Neural cell (in vitro differentiated cells): ENCODE results near the gene AXL. TPM values are rescaled to one million over a fixed set of nuclear protein-coding genes. Genes with fewer than 3 reads are reported as not detected.

Experiments
- H2AFZ ChIP-seq: fragments of 200-600, 300-800 bp; sonication (generic), shearing (Covaris generic); 2 replicates; pipeline ENCODE4 v1.6.0; 2014; ENCODE audit warnings: low read depth, mild to moderate bottlenecking, antibody characterized with exemption, low read length, moderate library complexity
- H3F3A ChIP-seq: fragments of 200-600 bp; shearing (Covaris generic); 2 replicates; pipeline ENCODE4 v1.6.1; 2016; ENCODE audit warnings: mild to moderate bottlenecking, moderate library complexity, mixed read lengths, antibody characterized with exemption, low read length; ENCODE audit not compliant: insufficient read depth, poor library complexity, severe bottlenecking
- H3K27ac ChIP-seq: fragments of 200-600, 300-800 bp; sonication (generic), shearing (Covaris generic); 2 replicates; pipeline ENCODE4 v1.5.1; 2014; ENCODE audit warnings: mild to moderate bottlenecking, low read length, moderate library complexity
- H3K27me3 ChIP-seq: fragments of 300-800, 200-600 bp; sonication (generic), shearing (Covaris generic); 2 replicates; pipeline ENCODE4 v1.6.0; 2014; ENCODE audit warnings: mild to moderate bottlenecking, low read depth, low read length, moderate library complexity; ENCODE audit not compliant: insufficient read depth
- H3K36me3 ChIP-seq: fragments of 300-800, 200-600 bp; sonication (generic), shearing (Covaris generic); 2 replicates; pipeline ENCODE4 v1.5.1; 2014; ENCODE audit warnings: mild to moderate bottlenecking, antibody characterized with exemption, low read length, moderate library complexity; ENCODE audit not compliant: insufficient read depth
- H3K4me2 ChIP-seq: fragments of 300-800, 200-600 bp; sonication (generic), shearing (Covaris generic); 2 replicates; pipeline ENCODE4 v1.6.0; 2014; ENCODE audit warnings: mild to moderate bottlenecking, low read length
- H3K4me3 ChIP-seq: fragments of 300-800, 200-600 bp; sonication (generic), shearing (Covaris generic); 2 replicates; pipeline ENCODE4 v1.5.1; 2014; ENCODE audit warnings: mild to moderate bottlenecking, low read length, moderate library complexity
- H3K79me2 ChIP-seq: fragments of 200-600 bp; shearing (Covaris generic); replicated peaks from 2 replicates; pipeline ENCODE4 v1.6.0; 2014; ENCODE audit warnings: mild to moderate bottlenecking, low read length, moderate library complexity; ENCODE audit not compliant: insufficient read depth
- H3K9ac ChIP-seq: fragments of 300-800, 200-600 bp; sonication (generic), shearing (Covaris generic); 2 replicates; pipeline ENCODE4 v1.6.1; 2016; ENCODE audit warnings: mild to moderate bottlenecking, low read length, mixed read lengths
- H3K9me2 ChIP-seq: fragments of 200-600 bp; shearing (Covaris generic); 2 replicates; pipeline ENCODE4 v1.6.1; 2016; ENCODE audit warnings: mild to moderate bottlenecking, low read length, mixed read lengths; ENCODE audit not compliant: insufficient read depth
- H3K9me3 ChIP-seq: fragments of 200-600, 300-800 bp; sonication (generic), shearing (Covaris generic); 2 replicates; pipeline ENCODE4 v1.6.1; 2016; ENCODE audit warnings: mild to moderate bottlenecking, mixed run types, low read length, moderate library complexity, mixed read lengths
- H4K20me1 ChIP-seq: fragments of 200-600 bp; shearing (Covaris generic); 2 replicates; pipeline ENCODE4 v1.6.1; 2016; ENCODE audit warnings: mild to moderate bottlenecking, mixed run types; ENCODE audit not compliant: insufficient read depth
- EP300 ChIP-seq: fragments of 450-650 bp; conservative IDR thresholded peaks from 2 replicates; pipeline ENCODE4 v1.6.1; 2014; ENCODE audit warnings: antibody characterized with exemption, mild to moderate bottlenecking, moderate library complexity; ENCODE audit not compliant: poor library complexity, severe bottlenecking
- EZH2 ChIP-seq: fragments of 200-600, 300-800 bp; shearing (Covaris generic), sonication (generic); IDR thresholded peaks from 2 replicates; pipeline ENCODE4 v1.6.1; 2014; ENCODE audit warnings: antibody characterized with exemption, low read length, borderline replicate concordance, mild to moderate bottlenecking; ENCODE audit not compliant: insufficient read depth, poor library complexity, severe bottlenecking
- MXI1 ChIP-seq: fragments of 450-650 bp; conservative IDR thresholded peaks from 2 replicates; pipeline ENCODE4 v1.6.1; 2014; ENCODE audit warnings: antibody characterized with exemption, mild to moderate bottlenecking; ENCODE audit not compliant: poor library complexity, severe bottlenecking
- POLR2AphosphoS5 ChIP-seq: IDR thresholded peaks from 2 replicates; pipeline ENCODE4 v1.6.1; 2012
- RAD21 ChIP-seq: fragments of 450-650 bp; conservative IDR thresholded peaks from 2 replicates; pipeline ENCODE4 v1.6.1; 2014; ENCODE audit warnings: antibody characterized with exemption, mild to moderate bottlenecking, moderate library complexity
- REST ChIP-seq: IDR thresholded peaks from 2 replicates; pipeline ENCODE4 v1.6.1; 2012; ENCODE audit warnings: borderline replicate concordance
- SMC3 ChIP-seq: fragments of 450-650 bp; conservative IDR thresholded peaks from 2 replicates; pipeline ENCODE4 v1.6.1; 2014; ENCODE audit warnings: antibody characterized with exemption, mild to moderate bottlenecking, moderate library complexity; ENCODE audit not compliant: poor library complexity
- TAF1 ChIP-seq: IDR thresholded peaks from 2 replicates; pipeline ENCODE4 v1.6.1; 2012; ENCODE audit warnings: low read depth
- polyA plus RNA-seq: library from polyadenylated mRNA; depleted of rRNA; stranded (reverse); fragments of >200 nt; gene quantifications from 2 replicates; pipeline ENCODE4 v1.2.3, GENCODE V29; 2014
- TF ChIP-seq, protein P1 (sequence below): fragments of 450-650 bp; IDR thresholded peaks from 2 replicates; pipeline ENCODE4 v1.5.1; 2014; ENCODE audit warnings: antibody characterized with exemption, mild to moderate bottlenecking, moderate library complexity; ENCODE audit not compliant: poor library complexity, severe bottlenecking

Gene AXL
- polyA plus RNA-seq, 1 donor from 2014 or later = 0.10 TPM

DNA sequence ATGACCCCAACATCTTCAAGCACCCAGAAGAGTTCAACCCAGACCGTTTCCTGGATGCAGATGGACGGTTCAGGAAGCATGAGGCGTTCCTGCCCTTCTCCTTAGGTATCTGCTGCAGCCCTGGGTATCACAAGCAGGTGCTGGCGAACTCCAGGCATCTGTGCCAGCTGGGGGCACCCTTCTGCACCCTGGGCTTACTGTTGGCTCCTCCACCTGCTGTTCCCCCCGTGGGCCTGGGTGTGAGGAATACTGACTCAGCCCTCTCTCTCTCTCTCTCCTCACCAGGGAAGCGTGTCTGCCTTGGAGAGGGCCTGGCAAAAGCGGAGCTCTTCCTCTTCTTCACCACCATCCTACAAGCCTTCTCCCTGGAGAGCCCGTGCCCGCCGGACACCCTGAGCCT, 13.0 kb upstream of the AXL start:
- no peak for TF ChIP-seq POLR2AphosphoS5
- TF ChIP-seq, protein P1, sequence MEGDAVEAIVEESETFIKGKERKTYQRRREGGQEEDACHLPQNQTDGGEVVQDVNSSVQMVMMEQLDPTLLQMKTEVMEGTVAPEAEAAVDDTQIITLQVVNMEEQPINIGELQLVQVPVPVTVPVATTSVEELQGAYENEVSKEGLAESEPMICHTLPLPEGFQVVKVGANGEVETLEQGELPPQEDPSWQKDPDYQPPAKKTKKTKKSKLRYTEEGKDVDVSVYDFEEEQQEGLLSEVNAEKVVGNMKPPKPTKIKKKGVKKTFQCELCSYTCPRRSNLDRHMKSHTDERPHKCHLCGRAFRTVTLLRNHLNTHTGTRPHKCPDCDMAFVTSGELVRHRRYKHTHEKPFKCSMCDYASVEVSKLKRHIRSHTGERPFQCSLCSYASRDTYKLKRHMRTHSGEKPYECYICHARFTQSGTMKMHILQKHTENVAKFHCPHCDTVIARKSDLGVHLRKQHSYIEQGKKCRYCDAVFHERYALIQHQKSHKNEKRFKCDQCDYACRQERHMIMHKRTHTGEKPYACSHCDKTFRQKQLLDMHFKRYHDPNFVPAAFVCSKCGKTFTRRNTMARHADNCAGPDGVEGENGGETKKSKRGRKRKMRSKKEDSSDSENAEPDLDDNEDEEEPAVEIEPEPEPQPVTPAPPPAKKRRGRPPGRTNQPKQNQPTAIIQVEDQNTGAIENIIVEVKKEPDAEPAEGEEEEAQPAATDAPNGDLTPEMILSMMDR = no peak
- H3K27me3 ChIP-seq = no peaks in the 10 kb centered on the region
- H3K4me3 ChIP-seq = no peak overlapping the region
- no peaks in the 10 kb centered on the region for H3K36me3 ChIP-seq
- H3F3A ChIP-seq = no peaks in the 10 kb centered on the region
- H3K9me3 ChIP-seq = no peaks in the 10 kb centered on the region
- H3K9ac ChIP-seq = no peak overlapping the region
- no peaks in the 10 kb centered on the region for H3K79me2 ChIP-seq
- no peak overlapping the region for H3K27ac ChIP-seq
- no peak overlapping the region for H3K4me2 ChIP-seq
- no peak overlapping the region for H2AFZ ChIP-seq
- no peaks in the 10 kb centered on the region for H3K9me2 ChIP-seq
- no peaks in the 10 kb centered on the region for H4K20me1 ChIP-seq

- no peaks in the 10 kb centered on the region for H3K27me3 ChIP-seq
- no peak overlapping the region for H2AFZ ChIP-seq
- no peak overlapping the region for H3K4me2 ChIP-seq
Measured at GRCh38 chr19:41206456-41206855, 12.6 kb upstream of the AXL start.

DNA sequence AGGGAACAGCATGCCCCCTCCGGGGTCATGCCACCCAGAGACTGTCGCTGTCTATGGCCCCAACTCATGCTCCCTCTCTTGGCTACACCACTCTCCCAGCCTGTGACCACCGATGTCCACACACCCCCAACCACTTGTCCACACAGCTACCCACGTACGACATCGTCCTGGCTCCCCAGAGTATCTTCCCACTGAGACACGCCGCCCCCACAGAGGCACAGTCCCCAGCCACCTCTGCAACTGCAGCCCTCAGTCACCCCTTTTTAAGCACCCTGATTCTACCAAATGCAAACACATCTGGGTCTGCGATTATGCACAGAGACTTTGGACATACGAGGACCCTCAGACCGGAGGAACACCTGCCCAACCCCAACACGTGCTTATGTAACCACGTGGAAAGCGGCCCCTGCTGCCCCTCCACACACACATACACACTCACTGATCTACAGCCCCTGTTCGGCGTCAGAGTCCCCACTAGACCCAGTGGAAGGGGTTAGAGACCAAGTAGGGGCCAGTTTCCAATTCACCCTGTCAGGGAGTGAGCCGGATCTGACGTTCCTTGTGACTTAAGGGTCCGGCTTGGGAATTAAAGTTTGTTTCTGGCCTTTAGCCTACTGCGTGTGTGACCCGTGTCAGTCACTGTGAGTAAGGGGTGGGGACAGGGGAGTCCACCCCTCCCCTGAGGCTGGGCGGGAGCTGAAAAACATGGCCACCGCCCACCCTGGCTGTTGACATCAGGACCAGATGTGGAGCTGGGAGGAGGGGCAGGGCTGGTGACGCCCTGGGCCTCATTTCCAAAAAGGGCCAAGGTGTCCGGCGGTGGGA, 11.9 kb upstream of the AXL start:
- H3K27ac ChIP-seq = no peak overlapping the region
- H3K9me2 ChIP-seq = no peaks in the 10 kb centered on the region
- H3F3A ChIP-seq = no peaks in the 10 kb centered on the region
- no peak overlapping the region for H3K9ac ChIP-seq
- no peaks in the 10 kb centered on the region for H4K20me1 ChIP-seq
- TF ChIP-seq MXI1 (no peak), SMC3 (no peak), RAD21 (no peak), EZH2 (no peak), TAF1 (no peak), EP300 (no peak), REST (no peak), POLR2AphosphoS5 (no peak)
- TF ChIP-seq, protein P1 = no peak
- no peaks in the 10 kb centered on the region for H3K27me3 ChIP-seq
- H3K79me2 ChIP-seq = no peaks in the 10 kb centered on the region
- H3K36me3 ChIP-seq = no peaks in the 10 kb centered on the region
- H2AFZ ChIP-seq = no peak overlapping the region
- H3K4me3 ChIP-seq = no peak overlapping the region
- H3K9me3 ChIP-seq = no peaks in the 10 kb centered on the region
- H3K4me2 ChIP-seq = no peak overlapping the region

More at GRCh38 chr19:41206456-41206855, 12.6 kb upstream of the AXL start:
- Histone ChIP-seq H3K9me2 (no peaks in the 10 kb centered on the region), H3K4me3 (no peak overlapping the region), H3K36me3 (no peaks in the 10 kb centered on the region), H3K79me2 (no peaks in the 10 kb centered on the region), H3F3A (no peaks in the 10 kb centered on the region), H3K9ac (no peak overlapping the region), H4K20me1 (no peaks in the 10 kb centered on the region), H3K9me3 (no peaks in the 10 kb centered on the region), H3K27ac (no peak overlapping the region)
- TF ChIP-seq SMC3 (no peak), POLR2AphosphoS5 (no peak)
